RWPE1 (cell line): ENCODE measurements around the gene C1orf159.
A peak's percentile ranks its signal among the peaks of the same experiment; 100 is the strongest.

Source experiments
- CTCF ChIA-PET: fragments of 350-600 bp; sonication (Branson Sonifier 250); formaldehyde crosslinking; extraction: SDS; loops from one replicate; lab custom pipeline; 2021; lab: Yijun Ruan, JAX
- POLR2A ChIA-PET: fragments of 400-600 bp; formaldehyde crosslinking; extraction: SDS; loops from one replicate; lab custom pipeline; 2020; ENCODE audit warnings: antibody characterized with exemption; ENCODE audit not compliant: low non-redundant PET; lab: Yijun Ruan, JAX
- DNase-seq: peaks from one replicate; pipeline ENCODE4 v3.0.0; 2012; ENCODE audit warnings: low spot score
- H3K27ac ChIP-seq: fragments of 450-650 bp; 2 replicates; pipeline ENCODE4 v1.5.1; 2017
- CTCF ChIP-seq: fragments of 450-650 bp; conservative IDR thresholded peaks from 2 replicates; pipeline ENCODE4 v1.5.1; 2017; ENCODE audit warnings: low read depth, mild to moderate bottlenecking

C1orf159 gene

GRCh38 chr1:1072849-1073742 lies 42.8 kb downstream of the C1orf159 start:
- ChIA-PET CTCF (interaction anchor here (1.1 kb wide), 2 partner anchors 10 to 71 kb away, joined by 3 read pairs; no protein-coding TSS in a partner anchor), POLR2A (no interaction called here)
- peak overlapping the region; percentile 57 for H3K27ac ChIP-seq
- DNase-seq, result no peak
- TF ChIP-seq CTCF, result no peak

GRCh38 chr1:1072299-1072848 lies 43.5 kb downstream of the C1orf159 start:
- no peak for TF ChIP-seq CTCF
- no peak for DNase-seq
- no peak overlapping the region for H3K27ac ChIP-seq
- POLR2A ChIA-PET, result no interaction called here
- CTCF ChIA-PET, result interaction anchor here (1.1 kb wide), 1 partner anchor 9 kb away, joined by 3 read pairs; no protein-coding TSS in a partner anchor

GRCh38 chr1:1071486-1072298 lies 44.2 kb downstream of the C1orf159 start:
- no peak for TF ChIP-seq CTCF
- CTCF ChIA-PET, result interaction anchor here (1.1 kb wide), 1 partner anchor 8 kb away, joined by 3 read pairs; no protein-coding TSS in a partner anchor

GRCh38 chr1:1069711-1070676 lies 45.9 kb downstream of the C1orf159 start:
- ChIA-PET POLR2A (interaction anchor here (0.6 to 0.7 kb wide), 2 partner anchors 159 to 181 kb away, joined by 3 to 5 read pairs; no protein-coding TSS in a partner anchor), CTCF (interaction anchor here (0.6 to 3.0 kb wide), 2 partner anchors 9 to 68 kb away, joined by 3 to 11 read pairs; no protein-coding TSS in a partner anchor)
- DNase-seq, result no peak
- H3K27ac ChIP-seq, result peak overlapping the region; percentile 68
- no peak for TF ChIP-seq CTCF

More at GRCh38 chr1:1071486-1072298, 44.2 kb downstream of the C1orf159 start:
- DNase-seq, result no peak
- no peak overlapping the region for H3K27ac ChIP-seq
- POLR2A ChIA-PET, result no interaction called here

GRCh38 chr1:1069056-1069710 lies 46.7 kb downstream of the C1orf159 start:
- TF ChIP-seq CTCF, result no peak
- ChIA-PET POLR2A (interaction anchor here (0.6 kb wide), 1 partner anchor 182 kb away, joined by 5 read pairs; no protein-coding TSS in a partner anchor), CTCF (interaction anchor here (0.6 to 3.0 kb wide), 2 partner anchors 8 to 68 kb away, joined by 3 to 11 read pairs; no protein-coding TSS in a partner anchor)
- H3K27ac ChIP-seq, result peak overlapping the region; percentile 68
- DNase-seq, result peak; percentile 86
